Activated CD4-positive, alpha-beta T cell treated with anti-CD3 and anti-CD28 coated beads, Interleukin-2, amount 10 ng/mL, durations not matched to agents 7 days and 5 days (primary cell): Measurements from ENCODE around the gene APOB. TPM values are rescaled to one million over a fixed set of nuclear protein-coding genes. Genes with fewer than 3 reads are reported as not detected.
A peak's percentile ranks its signal among the peaks of the same experiment; 100 is the strongest.

Experiments used
- CTCF ChIA-PET: fragments of 350-600 bp; sonication (Branson Sonifier 250); formaldehyde crosslinking; loops from one replicate; lab custom pipeline; 2021; ENCODE audit warnings: antibody characterized with exemption; lab: Charles Lee
- POLR2A ChIA-PET: fragments of 350-600 bp; sonication (Branson Sonifier 250); formaldehyde crosslinking; loops from one replicate; lab custom pipeline; 2021; ENCODE audit warnings: antibody characterized with exemption; lab: Charles Lee
- DNase-seq: peaks from one replicate; pipeline ENCODE4 v3.0.0-alpha.2; 2020
- H3K27ac Mint-ChIP-seq: one replicate; pipeline ENCODE4 v1.8.0; 2021; ENCODE audit warnings: mild to moderate bottlenecking, moderate library complexity, mixed read lengths
- H3K27me3 Mint-ChIP-seq: one replicate; pipeline ENCODE4 v1.8.0; 2021; ENCODE audit warnings: mixed read lengths
- H3K36me3 Mint-ChIP-seq: one replicate; pipeline ENCODE4 v1.8.0; 2021; ENCODE audit warnings: low read depth, mixed read lengths
- H3K4me1 Mint-ChIP-seq: one replicate; pipeline ENCODE4 v1.8.0; 2021; ENCODE audit warnings: mixed read lengths
- H3K4me3 Mint-ChIP-seq: one replicate; pipeline ENCODE4 v1.8.0; 2021; ENCODE audit warnings: mild to moderate bottlenecking, moderate library complexity, mixed read lengths
- H3K9me3 Mint-ChIP-seq: one replicate; pipeline ENCODE4 v1.8.0; 2021; ENCODE audit warnings: mixed read lengths
- total RNA-seq, 2 experiments: library from RNA; stranded (reverse); gene quantifications; one replicate each; pipeline ENCODE4 v1.2.3, GENCODE V29; 2021

APOB gene
- total RNA-seq, 2 experiments from 2014 or later, result not detected

DNA sequence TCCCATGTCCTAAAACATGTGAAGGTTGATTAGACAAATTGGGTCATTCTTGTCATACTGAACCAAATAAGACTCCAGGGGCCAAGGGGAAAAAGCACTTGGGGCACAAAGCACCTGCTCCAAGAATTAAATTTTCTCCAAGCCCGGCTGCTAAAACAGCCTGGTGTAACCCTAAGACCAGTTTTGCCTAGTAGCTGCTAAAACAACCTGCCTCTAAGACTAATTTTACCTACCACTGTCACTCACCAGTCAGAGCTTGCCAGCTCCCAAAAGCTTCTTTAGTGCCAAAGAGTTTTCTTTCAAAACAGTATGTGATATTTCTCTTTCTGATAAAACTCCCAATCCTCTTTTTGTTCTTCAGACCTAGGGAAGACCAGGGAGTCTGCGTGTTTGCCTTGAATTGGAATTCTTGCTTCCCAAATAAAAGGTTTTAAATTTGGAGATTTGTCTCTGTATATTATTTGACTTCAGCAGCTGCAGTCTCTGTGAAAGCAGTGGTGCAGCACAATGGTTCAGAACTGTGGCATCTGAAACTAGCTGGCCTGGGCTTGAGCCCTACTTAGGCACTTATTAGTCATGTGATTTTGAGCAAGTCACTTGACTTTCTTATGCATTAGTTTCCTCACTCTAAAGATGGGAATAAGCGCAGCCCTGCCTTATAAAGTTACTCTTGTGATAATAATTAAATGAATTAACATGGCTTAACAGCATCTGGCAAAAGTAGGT is 16.2 kb upstream of the APOB start:
- Mint-ChIP-seq H3K4me3 (no peak overlapping the region), H3K4me1 (no peaks in the 10 kb centered on the region), H3K27me3 (no peaks in the 10 kb centered on the region), H3K27ac (no peak overlapping the region), H3K36me3 (no peaks in the 10 kb centered on the region), H3K9me3 (no peaks in the 10 kb centered on the region)
- POLR2A ChIA-PET, result no interaction called here
- CTCF ChIA-PET, result no interaction called here
- no peak for DNase-seq

DNA sequence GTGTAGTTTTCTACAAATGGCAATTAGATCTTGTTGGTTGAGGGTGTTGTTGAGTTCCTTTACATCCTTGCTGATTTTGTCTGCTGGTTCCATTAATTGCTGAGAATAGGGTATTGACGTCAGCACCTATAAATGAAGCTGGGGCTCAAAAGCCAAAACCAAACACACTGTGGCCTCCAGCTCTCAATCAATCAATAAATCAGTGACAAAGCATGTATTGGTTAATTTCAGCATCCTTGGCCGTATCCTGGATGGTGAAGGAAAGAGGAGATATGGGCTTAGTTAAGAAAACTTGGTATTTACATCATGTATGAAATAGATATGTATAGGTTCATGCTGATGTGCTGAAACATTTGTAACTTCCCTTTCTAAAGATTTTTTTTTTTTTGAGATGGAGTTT is 13.2 kb upstream of the APOB start:
- POLR2A ChIA-PET, result no interaction called here
- H3K27me3 Mint-ChIP-seq, result no peaks in the 10 kb centered on the region
- no peaks in the 10 kb centered on the region for H3K9me3 Mint-ChIP-seq

DNA sequence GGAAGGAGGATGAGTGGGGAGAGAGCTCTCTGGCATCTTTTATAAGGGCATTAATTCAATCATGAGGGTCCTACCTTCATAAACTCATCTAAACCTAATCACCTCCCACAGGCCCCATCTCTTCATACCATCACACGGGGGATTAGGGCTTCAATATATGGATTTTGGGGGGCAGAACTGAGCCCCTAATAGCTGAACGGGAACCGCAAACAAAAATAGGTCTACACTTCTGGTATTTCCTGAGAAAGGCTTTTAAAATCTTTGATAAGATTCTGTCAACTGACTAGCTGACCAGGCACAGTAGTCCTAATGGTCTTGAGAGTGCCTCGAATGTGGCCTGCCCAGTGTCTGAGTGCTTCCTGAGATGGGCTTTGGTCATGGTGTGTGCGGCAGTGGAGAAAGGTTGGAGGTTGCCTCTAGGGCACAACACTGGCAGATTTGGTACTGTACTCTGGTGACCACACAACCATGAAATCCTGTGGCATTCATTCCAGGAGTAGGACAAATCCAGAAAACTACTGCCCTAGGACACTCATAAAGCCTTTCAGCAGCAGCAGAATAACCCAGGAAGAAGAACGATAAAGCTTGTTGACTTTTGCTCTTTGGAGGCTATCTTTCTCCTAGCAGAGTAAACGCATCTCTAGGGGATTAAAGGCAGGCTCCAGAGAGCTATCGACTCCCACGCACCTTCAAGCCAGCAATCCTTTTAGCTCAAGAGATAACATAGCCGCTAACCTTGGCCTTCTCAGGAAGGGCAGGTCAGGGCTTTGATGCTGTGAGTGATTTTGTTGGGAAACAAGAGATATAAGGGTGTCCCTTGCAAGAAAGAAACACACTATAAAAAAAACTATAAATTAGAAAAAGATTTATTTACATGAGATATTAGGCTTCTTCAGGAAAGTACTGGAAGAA is 12.3 kb upstream of the APOB start:
- no peaks in the 10 kb centered on the region for H3K9me3 Mint-ChIP-seq
- ChIA-PET POLR2A (no interaction called here), CTCF (interaction anchor here (1.7 kb wide), 1 partner anchor 7 kb away, joined by 3 read pairs; no protein-coding TSS in a partner anchor)
- no peaks in the 10 kb centered on the region for H3K4me1 Mint-ChIP-seq
- H3K27ac Mint-ChIP-seq, result no peak overlapping the region
- no peak for DNase-seq
- H3K27me3 Mint-ChIP-seq, result no peaks in the 10 kb centered on the region
- no peak overlapping the region for H3K4me3 Mint-ChIP-seq
- no peaks in the 10 kb centered on the region for H3K36me3 Mint-ChIP-seq

More for the DNA sequence above, 13.2 kb upstream of the APOB start:
- no peak overlapping the region for H3K4me3 Mint-ChIP-seq
- CTCF ChIA-PET, result no interaction called here
- H3K27ac Mint-ChIP-seq, result no peak overlapping the region
- H3K4me1 Mint-ChIP-seq, result no peaks in the 10 kb centered on the region
- no peaks in the 10 kb centered on the region for H3K36me3 Mint-ChIP-seq
- DNase-seq, result no peak

DNA sequence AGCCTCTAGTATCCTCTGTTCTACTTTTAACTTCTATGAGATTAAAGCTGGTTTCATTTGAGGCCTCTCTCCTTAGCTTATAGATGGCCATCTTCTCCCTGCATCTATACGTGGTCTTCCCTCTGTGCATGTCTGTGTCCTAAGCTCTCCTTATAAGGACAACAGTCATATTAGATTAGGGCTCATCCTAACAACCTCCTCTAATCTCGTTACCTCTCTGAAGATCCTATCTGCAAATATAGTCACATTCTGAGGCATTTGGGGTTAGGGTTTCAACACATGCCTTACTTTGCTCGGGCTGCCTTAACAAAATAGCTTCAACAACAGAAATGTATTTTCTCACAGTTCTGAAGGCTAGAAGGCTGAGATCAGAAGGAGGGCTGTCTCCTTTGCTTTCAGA is 11.6 kb upstream of the APOB start:
- no peaks in the 10 kb centered on the region for H3K4me1 Mint-ChIP-seq
- no peaks in the 10 kb centered on the region for H3K27me3 Mint-ChIP-seq
- POLR2A ChIA-PET, result no interaction called here
- H3K4me3 Mint-ChIP-seq, result no peak overlapping the region
- no peaks in the 10 kb centered on the region for H3K9me3 Mint-ChIP-seq
- DNase-seq, result no peak
- no peak overlapping the region for H3K27ac Mint-ChIP-seq
- H3K36me3 Mint-ChIP-seq, result no peaks in the 10 kb centered on the region
- CTCF ChIA-PET, result interaction anchor here (1.7 kb wide), 1 partner anchor 8 kb away, joined by 3 read pairs; no protein-coding TSS in a partner anchor

DNA sequence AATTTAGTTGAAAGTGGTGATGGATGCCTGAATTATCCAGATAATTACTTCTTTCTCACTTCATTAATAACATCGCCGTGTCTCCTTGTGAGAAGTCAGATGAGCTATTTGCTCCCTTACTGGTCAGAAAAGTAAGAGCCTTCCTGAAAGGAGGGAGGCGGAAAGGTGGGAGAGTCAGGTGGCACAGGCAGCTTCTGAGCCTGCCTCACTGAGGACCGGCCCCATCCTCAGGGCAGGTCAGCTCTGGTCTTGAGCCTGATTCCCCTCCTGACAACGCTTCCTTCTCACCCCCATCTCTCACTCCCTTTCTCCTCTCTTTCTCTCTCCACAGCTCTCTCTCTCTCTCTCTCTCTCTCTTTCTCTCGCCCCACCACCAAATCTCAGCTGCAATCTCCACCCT is 10.1 kb upstream of the APOB start:
- no peak overlapping the region for H3K27ac Mint-ChIP-seq

DNA sequence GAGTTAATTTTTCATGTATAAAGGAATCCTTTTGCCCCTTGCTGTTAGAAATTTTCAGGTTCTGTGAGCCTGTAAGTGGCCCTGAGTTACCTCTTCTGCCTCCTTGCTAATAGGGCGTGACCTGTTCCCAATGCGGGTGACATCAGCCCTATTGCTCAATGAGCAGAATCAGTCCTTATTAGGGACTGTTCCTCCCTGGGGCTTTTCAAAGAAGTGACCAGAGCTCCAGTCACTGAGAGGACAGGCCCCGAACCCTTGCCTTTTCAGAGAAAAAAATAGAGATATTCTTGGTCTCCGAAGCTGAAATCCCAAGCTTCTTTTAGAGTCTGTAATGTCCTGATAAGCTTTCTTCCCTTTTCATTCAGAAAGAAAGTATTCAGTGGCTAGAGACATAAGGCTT is 8.2 kb upstream of the APOB start:
- H3K27ac Mint-ChIP-seq, result no peak overlapping the region
- ChIA-PET CTCF (interaction anchor here (0.5 kb wide), 1 partner anchor 1421 kb away, joined by 3 read pairs; no protein-coding TSS in a partner anchor), POLR2A (no interaction called here)
- H3K27me3 Mint-ChIP-seq, result no peaks in the 10 kb centered on the region
- H3K9me3 Mint-ChIP-seq, result no peaks in the 10 kb centered on the region
- no peaks in the 10 kb centered on the region for H3K4me1 Mint-ChIP-seq
- no peaks in the 10 kb centered on the region for H3K36me3 Mint-ChIP-seq
- no peak for DNase-seq
- no peak overlapping the region for H3K4me3 Mint-ChIP-seq

More for the DNA sequence above, 10.1 kb upstream of the APOB start:
- no peaks in the 10 kb centered on the region for H3K9me3 Mint-ChIP-seq
- no peak overlapping the region for H3K4me3 Mint-ChIP-seq
- no peaks in the 10 kb centered on the region for H3K27me3 Mint-ChIP-seq
- no peak for DNase-seq
- POLR2A ChIA-PET, result no interaction called here
- CTCF ChIA-PET, result interaction anchor here (0.6 kb wide), 1 partner anchor 1130 kb away, joined by 3 read pairs; no protein-coding TSS in a partner anchor
- no peaks in the 10 kb centered on the region for H3K4me1 Mint-ChIP-seq
- H3K36me3 Mint-ChIP-seq, result no peaks in the 10 kb centered on the region

DNA sequence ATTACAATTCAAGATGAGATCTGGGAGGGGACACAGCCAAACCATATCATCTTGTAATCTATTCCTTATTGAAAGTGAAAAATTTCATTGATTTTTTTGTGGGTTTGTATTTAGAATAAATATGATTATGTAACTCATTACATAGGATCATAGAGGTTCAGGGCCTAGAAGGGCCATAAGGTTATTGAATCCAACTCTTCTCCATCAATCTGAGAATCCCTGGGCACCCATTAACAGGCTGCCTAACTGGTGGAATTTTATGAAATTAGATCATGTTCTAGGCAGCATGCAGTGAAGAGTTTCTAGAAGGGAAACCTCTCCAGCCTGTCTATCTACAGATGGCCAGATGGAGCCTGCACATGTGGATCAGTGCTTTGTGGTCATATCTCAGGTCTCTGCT is 6.3 kb upstream of the APOB start:
- peaks cover 5% of the 10 kb centered on the region for H3K27me3 Mint-ChIP-seq
- ChIA-PET POLR2A (no interaction called here), CTCF (no interaction called here)
- no peaks in the 10 kb centered on the region for H3K9me3 Mint-ChIP-seq
- H3K36me3 Mint-ChIP-seq, result no peaks in the 10 kb centered on the region
- H3K27ac Mint-ChIP-seq, result no peak overlapping the region
- DNase-seq, result no peak
- no peaks in the 10 kb centered on the region for H3K4me1 Mint-ChIP-seq
- no peak overlapping the region for H3K4me3 Mint-ChIP-seq

DNA sequence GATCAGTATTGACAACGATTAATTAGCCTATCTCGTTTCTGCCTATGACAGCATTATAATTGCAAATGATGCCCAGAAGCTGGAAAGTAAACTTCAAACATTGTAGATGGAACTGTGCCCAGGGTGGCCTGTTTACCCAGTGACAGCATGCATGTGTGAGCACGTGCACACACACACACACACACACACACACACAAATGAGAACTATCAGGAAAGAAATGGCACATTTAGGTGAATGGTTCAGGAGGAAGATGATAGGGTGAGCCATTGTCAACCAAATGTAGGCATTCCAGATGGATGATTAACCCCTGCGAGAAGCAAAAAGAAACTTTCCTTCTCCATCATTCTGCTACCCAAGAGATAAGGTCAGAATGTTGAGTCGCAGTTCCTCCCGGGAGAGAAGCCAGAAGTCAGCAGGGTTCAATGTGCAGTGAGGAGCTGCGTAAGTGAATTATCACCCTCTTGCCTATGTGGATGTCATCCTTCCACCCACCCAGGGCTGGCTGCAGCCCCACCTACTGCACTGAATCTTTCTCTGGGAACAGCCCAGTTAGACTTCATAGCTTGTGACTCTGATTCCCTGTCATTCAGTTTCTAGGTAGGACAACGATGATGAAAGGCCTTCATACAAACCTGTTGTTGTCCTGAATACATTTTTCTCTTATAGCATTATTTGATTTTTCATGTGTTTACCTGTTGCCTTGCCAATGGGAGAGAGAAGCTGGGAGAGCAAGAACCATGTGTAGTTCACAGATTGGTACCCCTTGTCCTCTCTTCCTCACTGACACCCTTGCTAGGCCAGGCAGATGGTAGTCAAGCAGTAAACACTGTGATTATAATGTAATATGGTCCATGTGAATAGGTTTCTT is 3.5 kb upstream of the APOB start:
- Mint-ChIP-seq H3K9me3 (no peaks in the 10 kb centered on the region), H3K4me1 (no peaks in the 10 kb centered on the region), H3K27ac (no peak overlapping the region), H3K4me3 (no peak overlapping the region), H3K27me3 (peaks cover 17% of the 10 kb centered on the region), H3K36me3 (no peaks in the 10 kb centered on the region)
- no peak for DNase-seq
- ChIA-PET CTCF (interaction anchor here (1.0 kb wide), 1 partner anchor 359 kb away, joined by 3 read pairs; no protein-coding TSS in a partner anchor), POLR2A (no interaction called here)

DNA sequence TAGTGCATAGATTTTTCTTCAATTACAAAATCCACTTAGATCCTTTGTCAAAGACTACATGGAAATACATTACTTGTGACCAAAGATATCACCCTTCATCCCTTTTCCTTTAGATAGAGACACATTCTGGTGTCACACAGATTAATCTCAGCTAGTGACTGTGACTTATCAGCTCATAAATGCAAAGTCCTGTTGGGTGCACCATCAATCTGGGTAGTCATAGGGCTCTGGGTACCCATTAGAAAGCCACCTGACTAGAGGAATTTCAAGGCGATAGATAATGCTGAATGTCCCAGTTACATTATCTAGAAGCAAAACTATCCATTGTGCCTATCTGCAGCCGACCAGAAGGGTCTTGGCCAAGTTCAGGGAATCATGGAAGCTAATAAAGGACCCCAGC is 2.6 kb upstream of the APOB start:
- H3K27me3 Mint-ChIP-seq, result peaks cover 17% of the 10 kb centered on the region
- DNase-seq, result no peak
- ChIA-PET CTCF (no interaction called here), POLR2A (no interaction called here)
- H3K4me1 Mint-ChIP-seq, result no peaks in the 10 kb centered on the region
- no peaks in the 10 kb centered on the region for H3K9me3 Mint-ChIP-seq
- H3K27ac Mint-ChIP-seq, result no peak overlapping the region
- H3K36me3 Mint-ChIP-seq, result no peaks in the 10 kb centered on the region
- H3K4me3 Mint-ChIP-seq, result no peak overlapping the region

DNA sequence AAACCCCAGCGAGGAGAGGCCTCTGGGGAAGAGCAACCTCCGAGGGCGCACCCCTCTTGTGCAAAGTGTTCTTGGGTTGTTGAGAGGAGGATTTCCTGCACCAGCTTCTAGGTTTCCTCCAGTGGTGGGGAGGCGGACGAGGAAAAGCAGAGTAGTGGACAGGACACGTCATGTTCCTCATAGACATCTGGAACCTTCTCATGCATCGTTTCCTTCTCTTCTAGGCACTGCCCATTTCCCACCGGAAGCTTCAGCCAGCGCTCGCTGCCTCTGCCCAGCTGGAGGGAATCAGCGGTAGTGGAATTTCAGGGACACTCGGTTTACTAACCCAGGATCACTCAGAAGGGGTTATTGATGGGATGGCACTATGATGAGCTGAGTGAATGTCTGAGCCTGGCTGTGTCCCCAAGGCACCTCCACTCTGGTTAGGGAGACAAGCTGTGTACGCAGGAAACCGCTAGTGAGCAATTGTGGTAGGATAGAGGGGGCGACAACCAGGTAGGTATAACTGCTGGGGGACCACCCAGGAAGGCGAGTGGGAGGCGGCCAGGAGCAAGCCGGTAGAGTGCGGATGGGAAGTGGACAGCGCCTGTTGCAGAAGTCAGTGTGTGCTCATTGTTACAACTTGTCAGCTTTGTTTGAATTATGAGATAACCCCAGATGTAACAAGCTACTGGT is 960 bp upstream of the APOB start:
- POLR2A ChIA-PET, result no interaction called here

DNA sequence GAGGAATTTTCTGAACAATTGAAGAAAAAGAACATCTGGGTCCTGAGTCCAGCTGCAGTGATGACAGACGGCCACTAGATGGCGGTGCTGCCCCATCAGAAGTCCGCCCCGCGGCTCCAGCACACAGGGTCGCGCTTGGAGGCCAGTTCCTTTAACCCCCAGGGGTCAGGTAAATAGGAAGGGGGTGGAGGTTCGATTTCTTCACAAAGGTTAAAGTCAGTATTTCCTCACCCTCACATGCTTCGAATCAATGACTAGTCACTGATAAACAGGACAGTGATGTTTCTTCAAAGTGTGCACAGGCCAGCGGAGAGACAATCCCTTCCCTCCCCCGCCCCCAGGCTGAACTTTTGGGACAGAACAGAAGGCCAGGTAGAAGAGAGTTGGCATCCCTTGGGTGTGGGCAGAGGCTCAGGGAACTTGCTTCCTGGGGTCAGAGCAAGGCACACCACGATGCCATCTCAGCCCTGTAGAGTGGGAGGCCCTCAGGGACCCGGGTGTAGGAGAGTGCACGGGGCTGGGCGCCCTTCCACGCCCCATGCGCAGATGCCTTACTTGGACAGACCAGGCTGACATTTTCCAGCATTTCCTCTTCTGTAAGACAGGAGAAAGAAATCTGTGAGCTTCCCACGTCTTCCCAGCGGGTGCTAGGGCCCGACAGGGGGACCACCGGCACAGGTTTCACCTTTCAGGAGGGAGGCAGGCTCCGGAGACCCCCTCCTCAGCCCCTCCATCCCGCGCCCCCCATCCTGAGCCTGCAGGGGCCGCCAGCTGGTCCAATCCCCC is 722 bp downstream of the APOB start:
- H3K4me1 Mint-ChIP-seq, result no peaks in the 10 kb centered on the region
- ChIA-PET CTCF (no interaction called here), POLR2A (no interaction called here)
- no peaks in the 10 kb centered on the region for H3K36me3 Mint-ChIP-seq
- H3K9me3 Mint-ChIP-seq, result no peaks in the 10 kb centered on the region
- peaks cover 17% of the 10 kb centered on the region for H3K27me3 Mint-ChIP-seq
- no peak overlapping the region for H3K4me3 Mint-ChIP-seq
- peak; percentile 44 for DNase-seq
- H3K27ac Mint-ChIP-seq, result no peak overlapping the region

More for the DNA sequence above, 960 bp upstream of the APOB start:
- Mint-ChIP-seq H3K9me3 (no peaks in the 10 kb centered on the region), H3K27me3 (peaks cover 17% of the 10 kb centered on the region), H3K27ac (no peak overlapping the region), H3K36me3 (no peaks in the 10 kb centered on the region), H3K4me1 (no peaks in the 10 kb centered on the region), H3K4me3 (no peak overlapping the region)
- DNase-seq, result no peak
- CTCF ChIA-PET, result no interaction called here

DNA sequence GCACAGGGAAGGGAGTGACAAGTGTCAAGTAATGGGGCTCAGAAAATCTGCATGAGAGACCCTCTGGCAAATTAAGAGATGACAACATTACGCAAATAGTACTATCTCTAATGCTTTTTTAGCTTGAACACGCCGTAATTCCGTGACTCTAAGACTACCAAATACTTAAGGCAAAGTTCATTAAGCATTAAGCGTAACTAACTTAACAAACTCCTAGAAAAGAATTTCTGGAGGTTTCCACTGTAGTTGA is 1.2 kb downstream of the APOB start:
- ChIA-PET POLR2A (no interaction called here), CTCF (no interaction called here)
- Mint-ChIP-seq H3K36me3 (no peaks in the 10 kb centered on the region), H3K4me1 (no peaks in the 10 kb centered on the region), H3K4me3 (no peak overlapping the region), H3K27ac (no peak overlapping the region), H3K27me3 (peaks cover 17% of the 10 kb centered on the region), H3K9me3 (no peaks in the 10 kb centered on the region)
- no peak for DNase-seq
